Cardiac muscle cell (in vitro differentiated cells and primary cell): ENCODE results near the gene NAB1. TPM values are rescaled to one million over a fixed set of nuclear protein-coding genes. Genes with fewer than 3 reads are reported as not detected.

Experiments used
- DNase-seq, 2 donors: peaks; one replicate each; pipeline versions ENCODE4 v3.0.0 to v3.0.0-alpha.2; 2010 to 2017; ENCODE audit warnings: low read depth in 1 of 2, low spot score in 1 of 2
- H3K27ac ChIP-seq: fragments of 200-600 bp; sonication (generic); 2 replicates; pipeline ENCODE4 v1.5.1; 2016
- H3K27me3 ChIP-seq: fragments of 200-600 bp; sonication (generic); 2 replicates; pipeline ENCODE4 v1.6.0; 2016; ENCODE audit warnings: control low read depth
- H3K36me3 ChIP-seq: fragments of 200-600 bp; sonication (generic); 2 replicates; pipeline ENCODE4 v1.5.1; 2016; ENCODE audit warnings: control low read depth
- H3K4me1 ChIP-seq: fragments of 200-600 bp; sonication (generic); 2 replicates; pipeline ENCODE4 v1.8.1; 2017; ENCODE audit warnings: low read depth, mild to moderate bottlenecking, mixed run types
- H3K4me3 ChIP-seq: fragments of 200-600 bp; sonication (generic); 2 replicates; pipeline ENCODE4 v1.5.1; 2016; ENCODE audit warnings: mild to moderate bottlenecking
- H3K9me3 ChIP-seq: fragments of 200-600 bp; sonication (generic); 2 replicates; pipeline ENCODE4 v1.5.1; 2017; ENCODE audit warnings: low read depth, mild to moderate bottlenecking, control low read depth
- polyA plus RNA-seq: library from polyadenylated mRNA; unstranded; fragments of >200 nt; fragmentation: Nextera tagmentation; extraction: Ambion mirVana; gene quantifications from 2 replicates; pipeline ENCODE4 v1.2.1, GENCODE V29; 2016
- total RNA-seq: library from RNA; depleted of rRNA; stranded (reverse); fragments of >200 nt; gene quantifications from 2 replicates; pipeline ENCODE4 v1.2.3, GENCODE V29; 2016
- TF ChIP-seq, protein P1 (sequence below): IDR thresholded peaks from 2 replicates; pipeline ENCODE4 v1.5.1; 2012; ENCODE audit warnings: low read depth, mild to moderate bottlenecking, low read length

NAB1 gene
- total and polyA plus RNA-seq, 2 experiments from 2014 or later, result 10.0 to 50.7 TPM

DNA sequence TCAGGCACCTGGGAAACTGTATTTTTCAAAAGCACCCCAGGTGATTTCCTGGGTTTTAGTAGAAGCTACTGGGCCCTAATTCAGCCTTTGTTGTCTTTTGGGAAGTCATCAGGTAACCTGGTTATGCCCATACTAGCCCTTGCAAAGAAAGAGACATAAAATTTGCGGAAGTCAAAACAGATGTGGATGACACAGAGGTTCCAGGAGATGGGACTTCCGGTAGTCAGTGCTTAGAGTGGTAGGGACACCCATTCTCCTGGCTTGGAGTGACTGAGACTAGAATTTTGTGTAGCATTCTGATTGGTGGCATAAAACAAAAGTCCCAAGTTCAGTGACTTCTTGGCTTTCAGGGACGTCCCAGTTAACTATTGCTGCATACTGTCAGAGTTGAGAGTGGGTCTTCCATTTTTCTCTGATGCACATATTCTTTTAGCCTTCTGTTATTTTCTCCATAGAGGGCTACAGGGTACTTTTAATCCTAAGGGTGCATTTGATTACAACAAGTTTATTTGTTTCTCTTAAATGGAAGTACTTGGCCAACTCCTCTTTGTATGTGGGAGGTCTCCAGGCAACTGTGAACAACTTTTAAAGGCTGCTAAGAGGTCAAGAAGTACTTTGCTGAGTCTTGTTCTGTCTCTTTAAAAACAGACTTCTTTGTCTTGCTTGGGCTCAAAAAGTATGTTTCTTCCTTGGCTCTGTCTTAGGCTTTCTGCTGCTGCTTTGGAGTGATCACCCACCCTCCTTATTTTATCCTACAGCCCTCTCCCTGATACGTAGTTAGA lies 8.8 kb downstream of the NAB1 start:
- H3K9me3 ChIP-seq, result no peaks in the 10 kb centered on the region
- no peaks in the 10 kb centered on the region for H3K36me3 ChIP-seq
- H3K4me1 ChIP-seq, result peaks cover 21% of the 10 kb centered on the region
- H3K27ac ChIP-seq, result no peak overlapping the region
- H3K4me3 ChIP-seq, result no peak overlapping the region
- peak in 1 of 2 donors; percentile 50 for DNase-seq
- TF ChIP-seq, protein P1, sequence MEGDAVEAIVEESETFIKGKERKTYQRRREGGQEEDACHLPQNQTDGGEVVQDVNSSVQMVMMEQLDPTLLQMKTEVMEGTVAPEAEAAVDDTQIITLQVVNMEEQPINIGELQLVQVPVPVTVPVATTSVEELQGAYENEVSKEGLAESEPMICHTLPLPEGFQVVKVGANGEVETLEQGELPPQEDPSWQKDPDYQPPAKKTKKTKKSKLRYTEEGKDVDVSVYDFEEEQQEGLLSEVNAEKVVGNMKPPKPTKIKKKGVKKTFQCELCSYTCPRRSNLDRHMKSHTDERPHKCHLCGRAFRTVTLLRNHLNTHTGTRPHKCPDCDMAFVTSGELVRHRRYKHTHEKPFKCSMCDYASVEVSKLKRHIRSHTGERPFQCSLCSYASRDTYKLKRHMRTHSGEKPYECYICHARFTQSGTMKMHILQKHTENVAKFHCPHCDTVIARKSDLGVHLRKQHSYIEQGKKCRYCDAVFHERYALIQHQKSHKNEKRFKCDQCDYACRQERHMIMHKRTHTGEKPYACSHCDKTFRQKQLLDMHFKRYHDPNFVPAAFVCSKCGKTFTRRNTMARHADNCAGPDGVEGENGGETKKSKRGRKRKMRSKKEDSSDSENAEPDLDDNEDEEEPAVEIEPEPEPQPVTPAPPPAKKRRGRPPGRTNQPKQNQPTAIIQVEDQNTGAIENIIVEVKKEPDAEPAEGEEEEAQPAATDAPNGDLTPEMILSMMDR, result no peak
- no peaks in the 10 kb centered on the region for H3K27me3 ChIP-seq

DNA sequence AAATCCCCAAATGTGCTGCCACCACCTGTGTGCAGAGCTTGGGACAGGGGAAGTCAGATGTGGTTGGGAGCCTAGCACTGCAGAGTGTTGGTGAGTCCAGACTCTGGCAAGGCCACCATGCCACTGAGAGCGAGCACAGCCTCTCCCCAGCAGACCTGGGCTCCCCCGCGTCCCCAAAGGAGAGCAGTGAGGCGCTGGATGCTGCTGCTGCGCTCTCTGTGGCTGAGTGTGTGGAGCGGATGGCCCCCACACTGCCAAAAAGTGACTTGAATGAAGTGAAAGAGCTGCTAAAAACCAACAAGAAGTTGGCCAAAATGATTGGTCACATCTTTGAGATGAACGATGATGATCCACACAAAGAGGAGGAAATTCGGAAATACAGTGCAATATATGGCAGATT lies 10.7 kb downstream of the NAB1 start:
- Histone ChIP-seq H3K27ac (no peak overlapping the region), H3K4me1 (peaks cover 31% of the 10 kb centered on the region), H3K4me3 (no peak overlapping the region), H3K9me3 (no peaks in the 10 kb centered on the region), H3K36me3 (no peaks in the 10 kb centered on the region), H3K27me3 (no peaks in the 10 kb centered on the region)
- TF ChIP-seq, protein P1, result no peak
- no peak for DNase-seq

DNA sequence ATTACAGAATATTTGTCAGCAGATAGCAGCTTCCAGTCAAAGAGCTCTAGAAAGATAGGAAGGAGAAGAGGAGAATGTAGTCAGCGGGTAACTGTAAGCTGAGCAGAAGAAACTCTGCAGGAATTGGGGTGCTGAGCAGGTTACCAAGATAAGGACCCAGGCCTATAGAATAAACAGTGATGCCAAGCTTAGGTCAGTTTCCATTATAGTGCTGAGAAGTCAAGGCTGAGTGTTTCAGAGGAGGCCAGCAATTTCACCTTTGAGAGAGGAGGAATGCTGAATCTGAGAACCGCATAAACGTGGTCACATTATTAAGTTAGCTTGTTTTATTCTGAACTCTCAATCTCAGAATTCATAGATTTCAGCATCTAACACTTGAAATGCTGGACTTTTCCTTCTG lies 13.9 kb downstream of the NAB1 start:
- H3K9me3 ChIP-seq, result no peaks in the 10 kb centered on the region
- peak overlapping the region; percentile 1 for H3K27ac ChIP-seq
- TF ChIP-seq, protein P1, result no peak
- H3K4me1 ChIP-seq, result peaks cover 25% of the 10 kb centered on the region
- H3K4me3 ChIP-seq, result no peak overlapping the region
- no peak for DNase-seq
- no peaks in the 10 kb centered on the region for H3K36me3 ChIP-seq
- H3K27me3 ChIP-seq, result no peaks in the 10 kb centered on the region

DNA sequence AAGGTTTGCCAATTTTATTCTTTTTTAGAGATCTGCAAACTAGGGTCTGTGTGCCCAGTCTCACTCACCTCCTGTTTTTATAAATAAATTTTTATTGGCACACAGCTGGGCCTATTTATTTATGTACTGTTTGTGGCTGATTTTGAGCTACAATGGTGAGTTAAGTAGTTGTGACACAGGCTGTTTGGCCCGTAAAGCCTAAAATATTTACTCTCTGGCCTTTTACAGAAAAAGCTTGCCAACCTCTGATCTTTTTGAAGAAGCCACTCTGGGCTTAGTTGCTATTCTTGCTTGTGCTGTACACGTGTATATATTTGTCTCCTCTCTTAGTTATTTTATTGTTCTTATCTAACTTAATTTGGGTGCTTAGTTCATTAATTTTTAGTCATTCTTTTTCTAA lies 14.5 kb downstream of the NAB1 start:
- Histone ChIP-seq H3K27me3 (no peaks in the 10 kb centered on the region), H3K36me3 (no peaks in the 10 kb centered on the region), H3K4me3 (no peak overlapping the region), H3K9me3 (no peaks in the 10 kb centered on the region), H3K27ac (no peak overlapping the region), H3K4me1 (peaks cover 25% of the 10 kb centered on the region)
- DNase-seq, result no peak
- TF ChIP-seq, protein P1, result no peak

DNA sequence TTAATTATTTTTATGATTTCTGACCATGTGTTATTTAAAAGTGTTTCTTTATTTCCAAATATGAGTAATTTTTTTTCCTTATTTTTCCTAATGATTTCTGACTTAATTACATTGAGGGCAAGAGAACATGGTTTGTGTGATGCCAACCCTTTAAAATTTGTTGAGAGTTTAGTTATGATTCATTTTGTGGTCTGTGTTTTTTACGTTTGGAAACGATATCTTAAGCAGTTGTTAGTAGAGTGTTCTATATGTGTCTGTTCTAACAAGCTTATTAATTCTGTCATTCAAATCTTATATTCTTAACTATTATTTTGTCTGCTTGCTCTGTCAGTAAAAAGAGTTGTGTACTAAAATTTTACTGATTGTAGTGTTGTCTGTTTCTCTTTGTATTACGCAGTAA lies 15.0 kb downstream of the NAB1 start:
- no peaks in the 10 kb centered on the region for H3K36me3 ChIP-seq
- no peaks in the 10 kb centered on the region for H3K9me3 ChIP-seq
- H3K27me3 ChIP-seq, result no peaks in the 10 kb centered on the region
- no peak overlapping the region for H3K27ac ChIP-seq
- no peak for DNase-seq
- H3K4me3 ChIP-seq, result no peak overlapping the region
- TF ChIP-seq, protein P1, result no peak
- H3K4me1 ChIP-seq, result peaks cover 25% of the 10 kb centered on the region
